IMR-90 (cell line): Measurements from ENCODE around the gene FAM217A. TPM values are rescaled to one million over a fixed set of nuclear protein-coding genes. Genes with fewer than 3 reads are reported as not detected.
"Not testable (repeated sequence)": the region's sequence is repeated elsewhere in the genome, so short reads cannot be mapped to it uniquely, and the experiment has no call there.

Experiments used
- ATAC-seq: fragments of 200-7000 bp; cut with Tn5 transposase; 2 replicates; pipeline ENCODE4 v1.9.1; 2020; ENCODE audit warnings: low read depth, mild to moderate bottlenecking, moderate library complexity
- BruUV-seq: library from RNA; stranded (reverse); fragments of 400-500 nt; replicated peaks from 2 replicates; lab custom pipeline; 2021; lab: Mats Ljungman, UMichigan
- CTCF ChIA-PET: fragments of 300-600 bp; formaldehyde crosslinking; extraction: SDS; loops from one replicate; lab custom pipeline; 2021; ENCODE audit warnings: antibody characterized with exemption; lab: Yijun Ruan, JAX
- POLR2A ChIA-PET: fragments of 300-600 bp; sonication (Branson Sonifier 250); formaldehyde crosslinking; loops from one replicate; lab custom pipeline; 2022; ENCODE audit warnings: antibody characterized with exemption; ENCODE audit not compliant: unreplicated experiment; lab: Charles Lee
- DNase-seq: peaks from one replicate; pipeline ENCODE4 v3.0.0; 2013
- H2AFZ ChIP-seq: replicated peaks from 2 replicates; pipeline ENCODE3; 2013; ENCODE audit warnings: low read length, mild to moderate bottlenecking; ENCODE audit not compliant: poor library complexity
- H2AK5ac ChIP-seq: 2 replicates; pipeline ENCODE4 v1.6.1; 2013; ENCODE audit warnings: low read depth, low read length, inconsistent platforms
- H2AK9ac ChIP-seq: replicated peaks from 2 replicates; pipeline ENCODE3; 2013; ENCODE audit warnings: mild to moderate bottlenecking, low read depth, low read length, moderate library complexity; ENCODE audit not compliant: poor library complexity
- H2BK120ac ChIP-seq: 2 replicates; pipeline ENCODE4 v1.6.1; 2013; ENCODE audit warnings: low read depth, low read length, inconsistent platforms
- H2BK15ac ChIP-seq: 3 replicates; pipeline ENCODE4 v1.6.1; 2013; ENCODE audit warnings: low read depth, low read length, inconsistent platforms
- H2BK20ac ChIP-seq: 2 replicates; pipeline ENCODE4 v1.6.1; 2013; ENCODE audit warnings: low read depth, mild to moderate bottlenecking, inconsistent platforms, low read length, moderate library complexity
- H2BK5ac ChIP-seq: 2 replicates; pipeline ENCODE4 v1.6.1; 2013; ENCODE audit warnings: mild to moderate bottlenecking, low read depth, low read length, inconsistent platforms; ENCODE audit not compliant: poor library complexity, severe bottlenecking
- H3K14ac ChIP-seq: replicated peaks from 2 replicates; pipeline ENCODE4 v1.6.1; 2013; ENCODE audit warnings: low read depth, low read length, inconsistent platforms
- H3K18ac ChIP-seq: 2 replicates; pipeline ENCODE4 v1.6.1; 2013; ENCODE audit warnings: low read depth, low read length, control low read depth
- H3K23ac ChIP-seq: 2 replicates; pipeline ENCODE4 v1.6.1; 2013; ENCODE audit warnings: low read depth, low read length, inconsistent platforms
- H3K27ac ChIP-seq: 2 replicates; pipeline ENCODE4 v1.5.1; 2013; ENCODE audit warnings: mild to moderate bottlenecking, control low read depth, low read length; ENCODE audit not compliant: insufficient read depth
- H3K27me3 ChIP-seq: 2 replicates; pipeline ENCODE4 v1.6.1; 2013; ENCODE audit warnings: low read length; ENCODE audit not compliant: control insufficient read depth, insufficient read depth
- H3K36me3 ChIP-seq: 2 replicates; pipeline ENCODE4 v1.6.1; 2013; ENCODE audit warnings: low read length, mixed read lengths; ENCODE audit not compliant: control insufficient read depth, insufficient read depth
- H3K4ac ChIP-seq: 2 replicates; pipeline ENCODE4 v1.6.1; 2013; ENCODE audit warnings: low read depth, low read length, inconsistent platforms
- H3K4me1 ChIP-seq: 2 replicates; pipeline ENCODE4 v1.6.1; 2013; ENCODE audit warnings: low read length, mixed read lengths; ENCODE audit not compliant: control insufficient read depth, insufficient read depth
- H3K4me2 ChIP-seq: 2 replicates; pipeline ENCODE4 v1.6.1; 2013; ENCODE audit warnings: low read depth, mild to moderate bottlenecking, control low read depth, low read length, moderate library complexity
- H3K4me3 ChIP-seq: 2 replicates; pipeline ENCODE4 v1.5.1; 2013; ENCODE audit warnings: low read depth, mild to moderate bottlenecking, control low read depth, low read length, moderate library complexity; ENCODE audit not compliant: insufficient read depth
- H3K56ac ChIP-seq: 2 replicates; pipeline ENCODE4 v1.6.1; 2013; ENCODE audit warnings: low read length, inconsistent platforms; ENCODE audit not compliant: insufficient read depth; ENCODE audit errors: extremely low read depth
- H3K79me1 ChIP-seq, 2 experiments: 2 replicates each; pipeline ENCODE4 v1.6.1; 2013; ENCODE audit warnings: low read length in 2 of 2, inconsistent platforms in 1 of 2, low read depth in 1 of 2
- H3K9ac ChIP-seq: 2 replicates; pipeline ENCODE4 v1.6.1; 2013; ENCODE audit warnings: low read depth, low read length, control low read depth
- H3K9me1 ChIP-seq: 2 replicates; pipeline ENCODE4 v1.6.1; 2013; ENCODE audit warnings: low read length, inconsistent platforms; ENCODE audit not compliant: insufficient read depth
- H3K9me3 ChIP-seq: 2 replicates; pipeline ENCODE4 v1.6.1; 2013; ENCODE audit warnings: low read length; ENCODE audit not compliant: control insufficient read depth, insufficient read depth
- H4K20me1 ChIP-seq: 2 replicates; pipeline ENCODE4 v1.6.1; 2013; ENCODE audit warnings: low read length, inconsistent platforms; ENCODE audit not compliant: insufficient read depth
- H4K5ac ChIP-seq: 2 replicates; pipeline ENCODE4 v1.6.1; 2013; ENCODE audit warnings: mild to moderate bottlenecking, low read depth, low read length, control low read depth
- H4K8ac ChIP-seq, 2 experiments: 2 replicates each; pipeline ENCODE4 v1.6.1; 2013; ENCODE audit warnings: low read depth in 2 of 2, low read length in 2 of 2, control low read depth in 1 of 2, inconsistent platforms in 1 of 2
- H4K91ac ChIP-seq: 2 replicates; pipeline ENCODE4 v1.6.1; 2013; ENCODE audit warnings: low read depth, low read length, inconsistent platforms; ENCODE audit not compliant: insufficient read depth
- MAFK ChIP-seq: IDR thresholded peaks from 2 replicates; pipeline ENCODE4 v1.6.1; 2012; ENCODE audit warnings: low read depth, low read length, improper control_type of control experiment
- RFX5 ChIP-seq: IDR thresholded peaks from 2 replicates; pipeline ENCODE4 v1.8.0; 2012; ENCODE audit warnings: low read depth, mild to moderate bottlenecking, low read length, moderate library complexity
- WGBS, 2 experiments: methylation state at CpG; one replicate each; pipeline versions ENCODE4 v1.1.5 to v1.1.7; 2013; ENCODE audit warnings: missing lambda C conversion rate in 2 of 2; ENCODE audit not compliant: insufficient read length in 1 of 2; ENCODE audit errors: extremely low coverage in 2 of 2; 5-methylcytosine and 5-hydroxymethylcytosine counted together
- dilution Hi-C: fragments of 300-500 bp; cut with HindIII; formaldehyde crosslinking; loops from one replicate; pipeline ENCODE4 v1.14.3; 2018; ENCODE audit warnings: low sequenced_read_pairs; ENCODE audit not compliant: unreplicated experiment
- in situ Hi-C: fragments of 300-500 bp; cut with MboI; formaldehyde crosslinking; loops from 3 replicates; pipeline ENCODE4 v1.14.3; 2019; ENCODE audit warnings: low sequenced_read_pairs, inconsistent platforms, mixed read lengths
- intact Hi-C: fragments of 100-400 bp; cut with micrococcal nuclease; formaldehyde crosslinking; loops from 2 replicates; pipeline ENCODE4 v1.10.0; 2022
- polyA plus RNA-seq, 3 experiments: library from polyadenylated mRNA; depleted of rRNA; stranded (reverse); fragments of >200 nt; gene quantifications; 2 replicates each; pipeline ENCODE4 v1.2.3, GENCODE V29; 2012; ENCODE audit warnings: low replicate concordance in 1 of 3
- total RNA-seq: library from RNA; depleted of rRNA; stranded (reverse); fragments of >200 nt; gene quantifications from 2 replicates; pipeline ENCODE4 v1.2.3, GENCODE V29; 2012

FAM217A gene
- total and polyA plus RNA-seq, 2 of the 4 experiments (the other 2 are of a cell fraction): not detected

DNA sequence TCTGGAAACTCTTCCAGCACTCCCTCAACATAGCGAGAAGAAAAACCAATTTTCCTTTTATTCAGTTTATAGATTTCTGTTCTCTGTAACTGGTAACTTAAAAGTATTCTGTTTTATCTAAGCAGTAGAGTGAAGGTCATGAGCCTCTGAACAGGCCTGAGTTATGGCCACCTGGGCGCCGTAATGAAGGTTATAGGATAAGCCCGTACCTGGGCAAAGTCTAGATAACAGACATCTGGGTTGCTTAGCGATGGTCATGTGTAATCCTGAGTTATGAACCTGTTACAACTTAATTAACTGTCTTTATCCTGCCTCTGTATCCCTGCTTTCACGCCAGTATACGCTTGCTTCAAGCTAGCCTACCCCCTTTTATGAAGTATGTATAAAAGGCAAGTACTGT, 13.0 kb upstream of the FAM217A start:
- Histone ChIP-seq H2BK20ac (no peak overlapping the region), H2BK15ac (no peak overlapping the region), H4K8ac (no peak overlapping the region), H3K27ac (no peak overlapping the region), H3K9me1 (no peaks in the 10 kb centered on the region), H3K23ac (no peak overlapping the region), H4K91ac (no peak overlapping the region), H4K20me1 (no peaks in the 10 kb centered on the region), H3K4ac (no peak overlapping the region), H3K18ac (no peak overlapping the region), H3K36me3 (no peaks in the 10 kb centered on the region), H3K56ac (no peak overlapping the region), H3K27me3 (peaks cover 6% of the 10 kb centered on the region), H2AK9ac (no peak overlapping the region), H2BK5ac (no peak overlapping the region), H3K4me2 (no peak overlapping the region), H3K14ac (no peak overlapping the region), H3K4me3 (no peak overlapping the region), H4K5ac (no peak overlapping the region), H3K79me1 (no peaks in the 10 kb centered on the region), H2AK5ac (no peak overlapping the region), H2AFZ (no peak overlapping the region), H3K9ac (no peak overlapping the region), H3K9me3 (no peaks in the 10 kb centered on the region), H2BK120ac (no peak overlapping the region), H3K4me1 (no peaks in the 10 kb centered on the region)
- POLR2A ChIA-PET: no interaction called here
- DNase-seq: no peak
- in situ Hi-C loops: no loop called here
- ATAC-seq: no peak
- BruUV-seq: no TSS peak
- no peak for TF ChIP-seq RFX5
- no peak for TF ChIP-seq MAFK
- intact Hi-C loops: no loop called here
- WGBS, 2 experiments: no CpG with 5 or more reads among the region's 7 CpGs
- dilution Hi-C loops: no loop called here
- CTCF ChIA-PET: no interaction called here

DNA sequence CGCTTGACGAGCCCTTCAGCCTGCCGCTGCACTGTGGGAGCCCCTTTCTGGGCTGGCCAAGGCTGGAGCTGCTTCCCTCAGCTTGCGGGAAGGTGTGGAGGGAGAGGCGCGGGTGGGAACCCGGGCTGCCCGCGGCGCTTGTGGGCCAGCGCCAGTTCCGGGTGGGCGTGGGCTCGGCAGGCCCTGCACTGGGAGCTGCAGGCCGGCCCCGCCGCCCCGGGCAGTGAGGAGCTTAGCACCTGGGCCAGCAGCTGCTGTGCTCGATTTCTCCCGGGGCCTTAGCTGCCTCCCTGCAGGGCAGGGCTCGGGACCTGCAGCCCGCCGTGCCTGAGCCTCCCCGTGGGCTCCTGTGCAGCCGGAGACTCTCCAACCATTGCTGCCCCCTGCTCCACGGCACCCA, 11.1 kb upstream of the FAM217A start:
- H3K4ac ChIP-seq, H3K36me3 ChIP-seq, H2AK9ac ChIP-seq, H4K8ac ChIP-seq, H2BK5ac ChIP-seq, H3K9me3 ChIP-seq, H2BK15ac ChIP-seq, H3K23ac ChIP-seq, H3K4me1 ChIP-seq, dilution Hi-C loops, in situ Hi-C loops, intact Hi-C loops, H3K14ac ChIP-seq, H3K27ac ChIP-seq, H3K9me1 ChIP-seq, H3K79me1 ChIP-seq, H3K56ac ChIP-seq, H2AK5ac ChIP-seq, POLR2A ChIA-PET, H3K4me2 ChIP-seq, H3K4me3 ChIP-seq, H4K91ac ChIP-seq, H2BK20ac ChIP-seq, H4K20me1 ChIP-seq, H3K9ac ChIP-seq, BruUV-seq, DNase-seq, H3K18ac ChIP-seq, CTCF ChIA-PET, ATAC-seq, H2BK120ac ChIP-seq, H2AFZ ChIP-seq, H4K5ac ChIP-seq, H3K27me3 ChIP-seq: not testable (repeated sequence)
- 100% methylated on average over 3 of the region's 26 CpGs; no CpG with 5 or more reads in 1 of the 2 experiments for WGBS, 2 experiments
